Upper lobe of right lung (tissue), 1 donor: Measurements from ENCODE around the gene SPNS1. TPM values are rescaled to one million over a fixed set of nuclear protein-coding genes. Genes with fewer than 3 reads are reported as not detected.
"Not testable (repeated sequence)": the region's sequence is repeated elsewhere in the genome, so short reads cannot be mapped to it uniquely, and the experiment has no call there.

Experiments
- ATAC-seq: fragments of 200-7000 bp; cut with Tn5 transposase; one replicate; pipeline ENCODE4 v1.9.1; 2020; ENCODE audit warnings: mild to moderate bottlenecking, moderate library complexity
- DNase-seq: peaks from one replicate; pipeline ENCODE4 v3.0.0-alpha.2; 2020
- H3K27ac ChIP-seq: fragments of 200-600 bp; one replicate; pipeline ENCODE4 v1.8.0; 2022
- H3K27me3 ChIP-seq: fragments of 200-600 bp; one replicate; pipeline ENCODE4 v1.8.0; 2022; ENCODE audit warnings: mild to moderate bottlenecking
- H3K36me3 ChIP-seq: fragments of 200-600 bp; one replicate; pipeline ENCODE4 v1.8.0; 2022
- H3K4me1 ChIP-seq: fragments of 200-600 bp; one replicate; pipeline ENCODE4 v1.8.0; 2022
- H3K4me3 ChIP-seq: fragments of 200-600 bp; one replicate; pipeline ENCODE4 v1.8.0; 2022; ENCODE audit warnings: mild to moderate bottlenecking
- H3K9me3 ChIP-seq: fragments of 200-600 bp; one replicate; pipeline ENCODE4 v1.8.0; 2022
- CTCF ChIP-seq: fragments of 200-600 bp; IDR thresholded peaks from one replicate; pipeline ENCODE4 v1.8.0; 2022; ENCODE audit warnings: antibody characterized with exemption
- intact Hi-C: fragments of 100-400 bp; cut with DNase I; formaldehyde crosslinking; loops from one replicate; pipeline ENCODE4 v1.11.0; 2022
- total RNA-seq: library from RNA; stranded (reverse); fragmentation: NEBNext Ultra II Directional; extraction: Animal tissue kit (Norgen Biotek cat#: 25700); gene quantifications from one replicate; pipeline ENCODE4 v1.2.1, GENCODE V29; 2021
- donor health status: DM: no; HTN: yes; CAD: no; lungs with severe emphysema.

The SPNS1 gene
- total RNA-seq, 1 donor from 2014 or later = 52.2 TPM

- H3K4me1 ChIP-seq = no peaks in the 10 kb centered on the region
- ATAC-seq = peak; percentile 25
Observed at GRCh38 chr16:28991687-28992086, 17.1 kb downstream of the SPNS1 start.

GRCh38 chr16:28992496-28992895 is 17.9 kb downstream of the SPNS1 start:
- H3K9me3 ChIP-seq = no peaks in the 10 kb centered on the region
- H3K4me3 ChIP-seq = no peak overlapping the region
- H3K4me1 ChIP-seq = no peaks in the 10 kb centered on the region
- no peak for DNase-seq
- intact Hi-C loops = no loop called here
- H3K27me3 ChIP-seq = no peaks in the 10 kb centered on the region
- no peak overlapping the region for H3K27ac ChIP-seq
- H3K36me3 ChIP-seq = peaks cover 33% of the 10 kb centered on the region
- ATAC-seq = no peak
- TF ChIP-seq CTCF = no peak

More at GRCh38 chr16:28991687-28992086, 17.1 kb downstream of the SPNS1 start:
- no peak for TF ChIP-seq CTCF
- H3K36me3 ChIP-seq = peaks cover 41% of the 10 kb centered on the region
- intact Hi-C loops = no loop called here
- H3K4me3 ChIP-seq = no peak overlapping the region
- H3K9me3 ChIP-seq = no peaks in the 10 kb centered on the region
- no peak overlapping the region for H3K27ac ChIP-seq
- H3K27me3 ChIP-seq = no peaks in the 10 kb centered on the region
- DNase-seq = no peak

GRCh38 chr16:28998837-28999236 is 24.3 kb downstream of the SPNS1 start:
- Histone ChIP-seq H3K4me1 (no peaks in the 10 kb centered on the region), H3K4me3 (no peak overlapping the region), H3K9me3 (no peaks in the 10 kb centered on the region), H3K27ac (no peak overlapping the region), H3K36me3 (no peaks in the 10 kb centered on the region), H3K27me3 (no peaks in the 10 kb centered on the region)
- intact Hi-C loops = no loop called here
- DNase-seq (no peak), ATAC-seq (no peak)
- no peak for TF ChIP-seq CTCF

- Histone ChIP-seq H3K4me3 (no peak overlapping the region), H3K4me1 (no peaks in the 10 kb centered on the region), H3K36me3 (no peaks in the 10 kb centered on the region), H3K27ac (no peak overlapping the region), H3K27me3 (no peaks in the 10 kb centered on the region), H3K9me3 (no peaks in the 10 kb centered on the region)
- TF ChIP-seq CTCF = no peak
- DNase-seq = no peak
- ATAC-seq = no peak
- intact Hi-C loops = no loop called here
Observed at GRCh38 chr16:28999577-28999976, 25.0 kb downstream of the SPNS1 start.

GRCh38 chr16:29000019-29000418 is 25.4 kb downstream of the SPNS1 start:
- Histone ChIP-seq H3K27me3 (no peaks in the 10 kb centered on the region), H3K9me3 (no peaks in the 10 kb centered on the region), H3K4me3 (no peak overlapping the region), H3K36me3 (no peaks in the 10 kb centered on the region), H3K27ac (no peak overlapping the region), H3K4me1 (no peaks in the 10 kb centered on the region)
- intact Hi-C loops = no loop called here
- ATAC-seq = no peak
- no peak for TF ChIP-seq CTCF
- DNase-seq = no peak

GRCh38 chr16:29004496-29005139 is 30.0 kb downstream of the SPNS1 start:
- intact Hi-C loops, H3K36me3 ChIP-seq, H3K27me3 ChIP-seq, H3K9me3 ChIP-seq, DNase-seq, H3K4me1 ChIP-seq, ATAC-seq, H3K27ac ChIP-seq, H3K4me3 ChIP-seq: not testable (repeated sequence)
